BJ (cell line): ENCODE data around the gene FHOD1. TPM values are rescaled to one million over a fixed set of nuclear protein-coding genes. Genes with fewer than 3 reads are reported as not detected.

Experiments used
- CTCF ChIA-PET: fragments of 350-600 bp; formaldehyde crosslinking; extraction: SDS; loops from one replicate; lab custom pipeline; 2021; ENCODE audit warnings: antibody characterized with exemption, inconsistent platforms; lab: Yijun Ruan, JAX
- POLR2A ChIA-PET: fragments of 300-600 bp; sonication (Branson Sonifier 250); formaldehyde crosslinking; extraction: SDS; loops from one replicate; lab custom pipeline; 2021; ENCODE audit warnings: antibody characterized with exemption; lab: Charles Lee
- DNase-seq: peaks from one replicate; pipeline ENCODE4 v3.0.0-alpha.2; 2011; ENCODE audit warnings: low read depth
- H3K27me3 ChIP-seq: 2 replicates; pipeline ENCODE4 v1.6.0; 2011; ENCODE audit warnings: low read length; ENCODE audit not compliant: control insufficient read depth, insufficient read depth
- H3K36me3 ChIP-seq: 2 replicates; pipeline ENCODE4 v1.5.1; 2011; ENCODE audit warnings: low read length; ENCODE audit not compliant: control insufficient read depth, insufficient read depth
- H3K4me3 ChIP-seq: 2 replicates; pipeline ENCODE4 v1.5.1; 2011; ENCODE audit warnings: low read depth, mild to moderate bottlenecking, control low read depth, low read length
- polyA plus RNA-seq: library from polyadenylated mRNA; depleted of rRNA; stranded (reverse); fragments of >200 nt; gene quantifications from 2 replicates; pipeline ENCODE4 v1.2.3, GENCODE V29; 2011
- TF ChIP-seq, protein P1 (sequence below): IDR thresholded peaks from 2 replicates; pipeline ENCODE4 v1.5.1; 2011; ENCODE audit warnings: low read depth, mild to moderate bottlenecking, control low read depth, inconsistent platforms, low read length, moderate library complexity; ENCODE audit not compliant: insufficient read depth

Gene FHOD1
- polyA plus RNA-seq, 1 experiment, result 23.0 TPM

DNA sequence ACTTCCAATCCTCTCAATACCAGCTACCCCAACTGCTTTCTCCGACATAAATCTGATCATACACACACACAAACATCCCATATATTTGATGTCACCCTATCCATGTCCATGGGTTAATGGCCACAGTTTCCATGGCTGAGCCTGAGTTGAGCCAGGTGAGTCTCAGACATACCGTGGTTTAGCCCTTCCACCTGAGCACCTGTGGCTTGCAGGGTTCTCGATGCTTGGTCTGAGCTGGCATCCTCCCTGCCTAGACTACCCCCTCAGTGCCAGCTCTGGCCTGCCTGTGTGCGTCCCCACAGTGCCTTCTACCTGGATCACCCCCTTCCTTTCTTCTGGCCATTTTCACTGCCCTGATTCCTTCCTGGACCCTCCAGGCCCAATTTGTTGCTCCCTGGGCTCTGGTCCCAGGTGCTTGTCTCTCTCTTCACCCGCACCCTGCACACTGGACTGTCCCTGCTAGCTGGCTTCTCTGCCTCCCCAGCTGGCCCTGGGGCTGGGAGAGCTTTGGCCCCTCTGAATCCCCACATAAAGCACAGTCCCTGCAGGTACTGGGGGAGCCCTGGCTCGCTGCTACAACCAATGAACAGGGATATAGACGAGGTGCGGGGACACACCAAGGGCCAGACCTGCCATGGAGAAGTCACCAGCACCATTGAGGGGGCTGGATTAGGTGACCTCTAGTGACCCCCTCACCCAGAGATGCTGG is 41.0 kb downstream of the FHOD1 start:
- H3K27me3 ChIP-seq, result no peaks in the 10 kb centered on the region
- POLR2A ChIA-PET, result no interaction called here
- DNase-seq, result no peak
- no peak overlapping the region for H3K4me3 ChIP-seq
- peaks cover 14% of the 10 kb centered on the region for H3K36me3 ChIP-seq
- TF ChIP-seq, protein P1, sequence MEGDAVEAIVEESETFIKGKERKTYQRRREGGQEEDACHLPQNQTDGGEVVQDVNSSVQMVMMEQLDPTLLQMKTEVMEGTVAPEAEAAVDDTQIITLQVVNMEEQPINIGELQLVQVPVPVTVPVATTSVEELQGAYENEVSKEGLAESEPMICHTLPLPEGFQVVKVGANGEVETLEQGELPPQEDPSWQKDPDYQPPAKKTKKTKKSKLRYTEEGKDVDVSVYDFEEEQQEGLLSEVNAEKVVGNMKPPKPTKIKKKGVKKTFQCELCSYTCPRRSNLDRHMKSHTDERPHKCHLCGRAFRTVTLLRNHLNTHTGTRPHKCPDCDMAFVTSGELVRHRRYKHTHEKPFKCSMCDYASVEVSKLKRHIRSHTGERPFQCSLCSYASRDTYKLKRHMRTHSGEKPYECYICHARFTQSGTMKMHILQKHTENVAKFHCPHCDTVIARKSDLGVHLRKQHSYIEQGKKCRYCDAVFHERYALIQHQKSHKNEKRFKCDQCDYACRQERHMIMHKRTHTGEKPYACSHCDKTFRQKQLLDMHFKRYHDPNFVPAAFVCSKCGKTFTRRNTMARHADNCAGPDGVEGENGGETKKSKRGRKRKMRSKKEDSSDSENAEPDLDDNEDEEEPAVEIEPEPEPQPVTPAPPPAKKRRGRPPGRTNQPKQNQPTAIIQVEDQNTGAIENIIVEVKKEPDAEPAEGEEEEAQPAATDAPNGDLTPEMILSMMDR, result no peak
- CTCF ChIA-PET, result no interaction called here

DNA sequence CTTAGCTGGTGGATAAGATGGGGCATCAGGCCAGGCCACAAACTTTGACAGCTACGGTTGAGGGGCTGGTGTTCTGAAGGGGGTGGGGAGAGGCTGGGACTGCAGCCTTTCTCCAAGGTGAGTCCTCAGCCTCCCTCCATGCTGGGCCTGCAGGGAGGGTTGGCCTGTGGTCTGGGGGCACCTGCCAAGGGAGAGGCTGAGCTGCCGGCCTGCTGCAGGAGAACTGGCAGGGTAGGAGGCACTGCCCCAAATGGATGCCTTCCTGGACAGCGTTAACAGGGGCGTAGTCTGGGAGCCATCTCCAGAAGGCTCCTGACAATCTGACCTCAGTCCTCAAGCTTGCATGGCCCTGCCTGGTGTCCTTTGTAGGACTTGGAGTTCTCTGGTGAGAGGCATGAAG is 43.2 kb downstream of the FHOD1 start:
- no peak overlapping the region for H3K4me3 ChIP-seq
- ChIA-PET CTCF (interaction anchor here (0.9 to 1.4 kb wide), 2 partner anchors 8 to 42 kb away, joined by 5 to 8 read pairs; no protein-coding TSS in a partner anchor), POLR2A (no interaction called here)
- H3K36me3 ChIP-seq, result peaks cover 14% of the 10 kb centered on the region
- no peaks in the 10 kb centered on the region for H3K27me3 ChIP-seq
- TF ChIP-seq, protein P1, result no peak
- no peak for DNase-seq

DNA sequence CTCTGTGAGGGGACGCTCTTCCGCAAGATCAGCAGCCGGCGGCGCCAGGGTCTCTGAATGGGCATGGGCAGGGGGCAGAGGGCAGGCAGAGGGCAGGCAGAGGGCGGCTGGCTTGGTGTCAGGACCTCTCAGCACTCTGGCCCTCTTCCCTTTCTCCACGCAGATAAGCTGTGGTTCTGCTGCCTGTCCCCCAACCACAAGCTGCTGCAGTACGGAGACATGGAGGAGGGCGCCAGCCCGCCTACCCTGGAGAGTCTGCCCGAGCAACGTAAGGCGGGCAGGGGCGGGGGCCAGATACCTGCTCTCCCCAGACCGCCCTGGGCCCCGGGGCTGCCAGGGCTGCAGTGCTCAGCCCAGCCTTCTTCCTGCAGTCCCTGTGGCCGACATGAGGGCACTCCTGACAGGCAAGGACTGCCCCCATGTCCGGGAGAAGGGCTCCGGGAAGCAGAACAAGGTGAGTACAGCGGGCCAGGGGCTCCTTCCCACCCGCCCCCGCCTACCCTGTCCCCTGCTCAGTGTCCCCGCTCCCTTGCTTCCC is 44.3 kb downstream of the FHOD1 start:
- DNase-seq, result no peak
- Histone ChIP-seq H3K27me3 (no peaks in the 10 kb centered on the region), H3K36me3 (peaks cover 18% of the 10 kb centered on the region), H3K4me3 (no peak overlapping the region)
- TF ChIP-seq, protein P1, result no peak
- POLR2A ChIA-PET, result no interaction called here
- CTCF ChIA-PET, result interaction anchor here (0.8 to 0.9 kb wide), 2 partner anchors 9 to 704 kb away, joined by 3 to 5 read pairs; no protein-coding TSS in a partner anchor

DNA sequence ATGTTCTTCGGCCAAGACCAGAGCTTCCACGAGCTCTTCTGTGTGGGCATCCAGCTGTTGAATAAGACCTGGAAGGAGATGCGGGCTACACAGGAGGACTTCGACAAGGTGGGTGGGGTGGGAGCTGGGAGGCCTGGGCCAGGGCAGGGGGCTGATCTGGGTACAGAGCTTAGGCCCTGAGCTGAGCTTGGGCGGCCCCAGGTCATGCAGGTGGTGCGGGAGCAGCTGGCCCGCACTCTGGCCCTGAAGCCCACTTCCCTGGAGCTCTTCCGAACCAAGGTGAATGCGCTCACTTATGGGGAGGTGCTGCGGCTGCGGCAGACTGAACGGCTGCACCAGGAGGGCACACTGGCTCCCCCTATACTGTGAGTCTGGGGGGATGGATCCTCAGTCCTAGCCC is 44.9 kb downstream of the FHOD1 start:
- POLR2A ChIA-PET, result no interaction called here
- CTCF ChIA-PET, result no interaction called here
- TF ChIP-seq, protein P1, result no peak
- DNase-seq, result no peak
- Histone ChIP-seq H3K27me3 (no peaks in the 10 kb centered on the region), H3K4me3 (no peak overlapping the region), H3K36me3 (peaks cover 23% of the 10 kb centered on the region)

DNA sequence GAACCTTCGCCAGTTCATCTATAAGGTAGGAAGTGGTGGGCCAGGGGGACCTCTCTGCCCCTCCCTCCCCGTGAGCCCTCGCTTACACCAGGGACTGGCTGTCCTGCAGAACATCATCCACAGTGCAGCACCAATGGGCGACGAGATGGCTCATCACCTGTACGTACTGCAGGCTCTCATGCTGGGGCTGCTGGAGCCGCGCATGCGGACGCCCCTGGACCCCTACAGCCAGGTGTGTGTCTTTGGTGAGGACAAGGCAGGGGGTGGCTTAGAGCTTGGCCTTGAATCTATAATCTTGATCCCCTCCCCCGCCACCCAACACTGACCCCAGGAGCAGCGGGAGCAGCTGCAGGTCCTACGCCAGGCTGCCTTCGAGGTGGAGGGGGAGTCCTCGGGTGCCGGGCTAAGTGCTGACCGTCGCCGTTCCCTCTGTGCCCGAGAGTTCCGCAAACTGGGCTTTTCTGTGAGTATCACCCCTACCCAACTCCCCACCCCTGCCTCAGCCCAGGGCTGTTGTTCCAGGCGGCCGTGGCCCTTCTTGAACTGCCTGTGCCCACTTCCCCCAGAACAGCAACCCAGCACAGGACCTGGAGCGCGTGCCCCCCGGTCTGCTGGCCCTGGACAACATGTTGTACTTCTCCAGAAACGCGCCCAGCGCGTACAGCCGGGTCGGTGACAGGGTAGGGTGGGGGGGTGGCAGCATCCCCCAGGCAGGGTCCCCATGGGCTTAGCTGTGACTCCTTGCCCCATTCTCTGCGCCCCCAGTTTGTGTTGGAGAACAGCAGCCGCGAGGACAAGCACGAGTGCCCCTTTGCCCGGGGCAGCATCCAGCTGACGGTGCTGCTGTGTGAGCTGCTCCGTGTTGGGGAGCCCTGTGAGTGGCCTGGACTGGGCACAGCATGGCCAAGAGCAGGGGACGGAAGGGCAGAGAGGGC is 45.6 kb downstream of the FHOD1 start:
- H3K36me3 ChIP-seq, result peaks cover 29% of the 10 kb centered on the region
- CTCF ChIA-PET, result no interaction called here
- POLR2A ChIA-PET, result no interaction called here
- no peak overlapping the region for H3K4me3 ChIP-seq
- TF ChIP-seq, protein P1, result no peak
- no peak for DNase-seq
- no peaks in the 10 kb centered on the region for H3K27me3 ChIP-seq
